CD14-positive monocyte (primary cell): ENCODE results near the gene SCGB1C1. TPM values are rescaled to one million over a fixed set of nuclear protein-coding genes. Genes with fewer than 3 reads are reported as not detected.

Experiments
- DNase-seq, 3 donors: peaks; one replicate each; pipeline ENCODE4 v3.0.0-alpha.2; 2011 to 2022
- H2AFZ ChIP-seq: 2 replicates; pipeline ENCODE4 v1.6.0; 2012; ENCODE audit warnings: mild to moderate bottlenecking, low read depth, low read length, inconsistent platforms; ENCODE audit not compliant: insufficient read depth, poor library complexity, severe bottlenecking
- H3K27ac ChIP-seq, 2 donors: 1 replicate in 1 of 2; 2 replicates in 1 of 2; pipeline ENCODE4 v1.5.1; 2012 to 2013; ENCODE audit warnings: low read length in 2 of 2, control low read depth in 1 of 2, inconsistent platforms in 1 of 2, low read depth in 1 of 2, mild to moderate bottlenecking in 1 of 2
- H3K27me3 ChIP-seq, 2 donors: one replicate each; pipeline versions ENCODE4 v1.6.0 to v1.6.1; 2011 to 2013; ENCODE audit warnings: low read length in 2 of 2; ENCODE audit not compliant: control insufficient read depth in 2 of 2, insufficient read depth in 2 of 2
- H3K36me3 ChIP-seq, 2 donors: replicated peaks in 1 of 2; 1 replicate in 1 of 2; 2 replicates in 1 of 2; pipeline versions ENCODE4 v1.5.1 to v1.6.1; 2012 to 2013; ENCODE audit warnings: low read length in 2 of 2, control low read depth in 1 of 2, inconsistent platforms in 1 of 2, mild to moderate bottlenecking in 1 of 2; ENCODE audit not compliant: insufficient read depth in 2 of 2, control insufficient read depth in 1 of 2
- H3K4me1 ChIP-seq, 2 donors: 1 replicate in 1 of 2; 2 replicates in 1 of 2; pipeline versions ENCODE4 v1.5.1 to v1.6.1; 2012 to 2013; ENCODE audit warnings: low read length in 2 of 2, control low read depth in 1 of 2, inconsistent platforms in 1 of 2, mild to moderate bottlenecking in 1 of 2, moderate library complexity in 1 of 2; ENCODE audit not compliant: insufficient read depth in 2 of 2, control insufficient read depth in 1 of 2
- H3K4me2 ChIP-seq: replicated peaks from 2 replicates; pipeline ENCODE3; 2012; ENCODE audit warnings: low read length, moderate library complexity, mild to moderate bottlenecking; ENCODE audit not compliant: poor library complexity, severe bottlenecking; ENCODE audit errors: extremely low read depth
- H3K4me3 ChIP-seq, 3 experiments: fragments of 200-600 bp in 1 of 3; sonication (generic) in 1 of 3; replicated peaks in 1 of 3; 1 replicate in 2 of 3; 2 replicates in 1 of 3; pipeline ENCODE4 v1.5.1; 2011 to 2013; ENCODE audit warnings: low read length in 3 of 3, mild to moderate bottlenecking in 3 of 3, control low read depth in 2 of 3, low read depth in 2 of 3, inconsistent platforms in 1 of 3, moderate library complexity in 1 of 3
- H3K79me2 ChIP-seq: 2 replicates; pipeline ENCODE4 v1.6.0; 2012; ENCODE audit warnings: mild to moderate bottlenecking, control low read depth, inconsistent platforms, low read length, moderate library complexity; ENCODE audit not compliant: insufficient read depth
- H3K9ac ChIP-seq: 2 replicates; pipeline ENCODE4 v1.6.0; 2017; ENCODE audit warnings: low read length, mild to moderate bottlenecking; ENCODE audit not compliant: insufficient read depth, poor library complexity, severe bottlenecking
- H3K9me3 ChIP-seq, 2 donors: replicated peaks in 1 of 2; 1 replicate in 1 of 2; 2 replicates in 1 of 2; pipeline versions ENCODE4 v1.5.1 to v1.6.1; 2012 to 2013; ENCODE audit warnings: low read length in 2 of 2, control low read depth in 1 of 2; ENCODE audit not compliant: control insufficient read depth in 1 of 2, insufficient read depth in 1 of 2
- H4K20me1 ChIP-seq: 2 replicates; pipeline ENCODE4 v1.6.0; 2012; ENCODE audit warnings: mild to moderate bottlenecking, low read length, control low read depth, moderate library complexity; ENCODE audit not compliant: insufficient read depth
- H3K27ac Mint-ChIP-seq, 7 donors: one replicate each; pipeline ENCODE4 v1.8.0; 2020; ENCODE audit warnings: mild to moderate bottlenecking in 7 of 7, mixed read lengths in 7 of 7, moderate library complexity in 6 of 7, inconsistent platforms in 2 of 7
- H3K27me3 Mint-ChIP-seq, 3 donors: one replicate each; pipeline ENCODE4 v1.8.0; 2021 to 2022; ENCODE audit warnings: low read depth in 3 of 3, mild to moderate bottlenecking in 3 of 3, mixed read lengths in 3 of 3, moderate library complexity in 3 of 3, inconsistent platforms in 1 of 3
- H3K36me3 Mint-ChIP-seq, 2 donors: one replicate each; pipeline ENCODE4 v1.8.0; 2020; ENCODE audit warnings: mixed read lengths in 2 of 2, inconsistent platforms in 1 of 2, mild to moderate bottlenecking in 1 of 2
- H3K4me1 Mint-ChIP-seq: one replicate; pipeline ENCODE4 v1.8.0; 2020; ENCODE audit warnings: mild to moderate bottlenecking, mixed read lengths
- H3K4me3 Mint-ChIP-seq, 2 donors: one replicate each; pipeline ENCODE4 v1.8.0; 2020; ENCODE audit warnings: mild to moderate bottlenecking in 2 of 2, mixed read lengths in 2 of 2, moderate library complexity in 1 of 2
- H3K9me3 Mint-ChIP-seq, 7 donors: one replicate each; pipeline ENCODE4 v1.8.0; 2020 to 2022; ENCODE audit warnings: mixed read lengths in 7 of 7, mild to moderate bottlenecking in 6 of 7, moderate library complexity in 6 of 7, inconsistent platforms in 2 of 7
- WGBS: methylation state at CpG from one replicate; pipeline ENCODE4 v1.1.5; 2013; ENCODE audit warnings: missing lambda C conversion rate; ENCODE audit not compliant: insufficient coverage; 5-methylcytosine and 5-hydroxymethylcytosine counted together
- intact Hi-C, 2 donors: fragments of 100-400 bp; cut with micrococcal nuclease; formaldehyde crosslinking; loops; one replicate each; pipeline versions ENCODE4 v1.15.0 to v1.15.1; 2023
- polyA plus RNA-seq, 3 donors: library from polyadenylated mRNA; depleted of rRNA in 1 of 3; unstranded in 2 of 3; stranded (reverse) in 1 of 3; fragments of 300-500 nt in 2 of 3; fragments of >200 nt in 1 of 3; fragmentation: Illumina TruSeq in 2 of 3; gene quantifications; 1 replicate in 2 of 3; 2 replicates in 1 of 3; pipeline ENCODE4 v1.2.3, GENCODE V29; 2012 to 2021
- TF ChIP-seq, protein P1 (sequence below): fragments of 200-600 bp; IDR thresholded peaks from one replicate; pipeline ENCODE4 v1.8.0; 2022; ENCODE audit warnings: antibody characterized with exemption, mild to moderate bottlenecking

Gene SCGB1C1
- polyA plus RNA-seq, 3 donors = not detected

DNA sequence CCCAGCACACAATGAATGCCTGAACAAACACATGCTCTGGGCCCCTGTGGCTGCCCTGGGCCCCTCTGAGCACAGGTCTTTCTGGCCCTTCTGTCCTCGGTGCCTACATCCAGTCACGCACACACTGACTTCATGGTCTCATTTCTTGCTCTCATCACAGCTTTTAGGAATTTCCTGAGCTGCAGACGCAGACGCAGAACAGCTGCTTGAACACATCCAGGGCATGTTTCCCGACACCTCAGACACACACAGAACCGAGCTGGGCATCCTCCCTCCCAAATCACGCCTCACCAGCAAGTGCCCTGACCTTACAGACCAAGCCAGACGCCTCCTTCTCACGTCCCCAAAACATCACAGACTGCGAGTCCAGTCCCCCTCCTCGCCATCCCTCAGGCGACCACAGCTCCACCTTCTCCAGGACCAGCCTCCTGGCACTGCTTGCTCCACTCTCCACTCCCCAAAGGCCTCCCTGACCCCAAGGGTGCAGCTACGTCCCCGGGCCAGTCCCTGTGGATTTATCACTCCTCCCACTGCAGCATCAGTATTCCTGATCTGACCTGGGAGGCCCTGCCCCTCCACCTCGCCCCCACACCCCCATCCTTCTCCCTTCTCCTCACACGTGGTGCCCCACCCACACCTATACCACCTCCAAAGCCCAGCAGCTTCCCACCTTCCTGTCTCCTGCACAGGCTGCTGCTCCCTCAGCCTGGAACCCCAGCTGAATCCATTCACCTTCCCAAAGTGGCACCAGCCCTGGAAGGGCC is 30.3 kb downstream of the SCGB1C1 start:
- no peaks in the 10 kb centered on the region for H3K9me3 Mint-ChIP-seq
- DNase-seq = no peak
- H3K79me2 ChIP-seq = no peaks in the 10 kb centered on the region
- H3K4me3 ChIP-seq = no peak overlapping the region
- H3K27me3 ChIP-seq = no peaks in the 10 kb centered on the region
- no peak overlapping the region for H3K27ac ChIP-seq
- intact Hi-C loops = no loop called here
- H3K4me1 ChIP-seq = no peaks in the 10 kb centered on the region
- H3K27me3 Mint-ChIP-seq = peaks cover 0 to 2% (median 0%) of the 10 kb centered on the region in 3 donors
- H3K9me3 ChIP-seq = no peaks in the 10 kb centered on the region
- peak overlapping the region in 2 of 7 donors; percentile 7 to 53 for H3K27ac Mint-ChIP-seq
- peaks cover 0 to 7% of the 10 kb centered on the region in 2 donors for H3K36me3 ChIP-seq
- H3K9ac ChIP-seq = no peak overlapping the region
- no peak overlapping the region for H2AFZ ChIP-seq
- H4K20me1 ChIP-seq = no peaks in the 10 kb centered on the region
- H3K4me3 Mint-ChIP-seq = no peak overlapping the region
- peaks cover 20 to 26% of the 10 kb centered on the region in 2 donors for H3K36me3 Mint-ChIP-seq
- H3K4me1 Mint-ChIP-seq = no peaks in the 10 kb centered on the region
- 95% methylated on average over 16 of the region's 16 CpGs for WGBS
- H3K4me2 ChIP-seq = no peak overlapping the region
- TF ChIP-seq, protein P1, sequence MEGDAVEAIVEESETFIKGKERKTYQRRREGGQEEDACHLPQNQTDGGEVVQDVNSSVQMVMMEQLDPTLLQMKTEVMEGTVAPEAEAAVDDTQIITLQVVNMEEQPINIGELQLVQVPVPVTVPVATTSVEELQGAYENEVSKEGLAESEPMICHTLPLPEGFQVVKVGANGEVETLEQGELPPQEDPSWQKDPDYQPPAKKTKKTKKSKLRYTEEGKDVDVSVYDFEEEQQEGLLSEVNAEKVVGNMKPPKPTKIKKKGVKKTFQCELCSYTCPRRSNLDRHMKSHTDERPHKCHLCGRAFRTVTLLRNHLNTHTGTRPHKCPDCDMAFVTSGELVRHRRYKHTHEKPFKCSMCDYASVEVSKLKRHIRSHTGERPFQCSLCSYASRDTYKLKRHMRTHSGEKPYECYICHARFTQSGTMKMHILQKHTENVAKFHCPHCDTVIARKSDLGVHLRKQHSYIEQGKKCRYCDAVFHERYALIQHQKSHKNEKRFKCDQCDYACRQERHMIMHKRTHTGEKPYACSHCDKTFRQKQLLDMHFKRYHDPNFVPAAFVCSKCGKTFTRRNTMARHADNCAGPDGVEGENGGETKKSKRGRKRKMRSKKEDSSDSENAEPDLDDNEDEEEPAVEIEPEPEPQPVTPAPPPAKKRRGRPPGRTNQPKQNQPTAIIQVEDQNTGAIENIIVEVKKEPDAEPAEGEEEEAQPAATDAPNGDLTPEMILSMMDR = no peak

DNA sequence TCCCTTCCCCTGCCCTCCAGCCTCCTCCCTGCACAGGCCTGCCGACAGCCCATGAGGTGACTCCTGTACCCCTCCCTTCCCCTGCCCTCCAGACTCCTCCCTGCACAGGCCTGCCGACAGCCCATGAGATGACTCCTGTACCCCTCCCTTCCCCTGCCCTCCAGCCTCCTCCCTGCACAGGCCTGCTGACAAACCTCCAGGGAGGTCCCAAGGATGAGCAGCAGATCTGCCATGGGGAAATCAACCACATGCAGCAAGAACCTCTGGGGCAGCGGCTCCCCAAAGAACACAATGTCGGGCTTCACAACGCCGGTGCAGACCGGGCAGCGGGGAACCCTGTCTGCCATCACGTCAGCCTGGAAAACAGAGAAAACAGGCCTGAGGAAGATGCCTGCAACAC is 31.0 kb downstream of the SCGB1C1 start:
- no peaks in the 10 kb centered on the region for H3K27me3 ChIP-seq
- no peak for DNase-seq
- H3K4me3 ChIP-seq = no peak overlapping the region
- peaks cover 16 to 26% of the 10 kb centered on the region in 2 donors for H3K36me3 Mint-ChIP-seq
- TF ChIP-seq, protein P1 = no peak
- no peak overlapping the region for H3K27ac ChIP-seq
- H3K4me2 ChIP-seq = no peak overlapping the region
- H3K36me3 ChIP-seq = peaks cover 0 to 7% of the 10 kb centered on the region in 2 donors
- peaks cover 0 to 2% (median 0%) of the 10 kb centered on the region in 3 donors for H3K27me3 Mint-ChIP-seq
- H3K79me2 ChIP-seq = no peaks in the 10 kb centered on the region
- no peaks in the 10 kb centered on the region for H3K9me3 Mint-ChIP-seq
- H3K4me1 Mint-ChIP-seq = no peaks in the 10 kb centered on the region
- H4K20me1 ChIP-seq = no peaks in the 10 kb centered on the region
- no peak overlapping the region for H2AFZ ChIP-seq
- intact Hi-C loops = no loop called here
- no peak overlapping the region for H3K4me3 Mint-ChIP-seq
- H3K4me1 ChIP-seq = no peaks in the 10 kb centered on the region
- WGBS = 100% methylated on average over 7 of the region's 9 CpGs
- no peak overlapping the region for H3K27ac Mint-ChIP-seq
- no peaks in the 10 kb centered on the region for H3K9me3 ChIP-seq
- H3K9ac ChIP-seq = no peak overlapping the region
